Right lobe of liver (tissue), 4 donors: ENCODE results near the gene STMP1.

ENCODE experiments used
- CTCF ChIP-seq, 4 donors: fragments of 200-600 bp in 3 of 4; fragments of 450-650 bp in 1 of 4; IDR thresholded peaks; one replicate each; pipeline versions ENCODE4 v1.5.1 to v1.8.0; 2016 to 2022; ENCODE audit warnings: antibody characterized with exemption in 4 of 4, mild to moderate bottlenecking in 2 of 4
- POLR2A ChIP-seq: fragments of 450-650 bp; IDR thresholded peaks from one replicate; pipeline ENCODE4 v1.6.1; 2017; ENCODE audit warnings: antibody characterized with exemption, mild to moderate bottlenecking
- donor health status: DM: no; HTN: no; CAD: no.
- donor health status: DM: no; HTN: no; CAD: no.
- donor health status: DM: no; HTN: yes; CAD: no.

- TF ChIP-seq CTCF (IDR thresholded peaks at IDR 0.05) (no peak), POLR2A (no peak)
Observed at GRCh38 chr7:135669774-135670173, 7.5 kb downstream of the STMP1 start.
